ENCODE measurements around the gene PRG3.

DNA sequence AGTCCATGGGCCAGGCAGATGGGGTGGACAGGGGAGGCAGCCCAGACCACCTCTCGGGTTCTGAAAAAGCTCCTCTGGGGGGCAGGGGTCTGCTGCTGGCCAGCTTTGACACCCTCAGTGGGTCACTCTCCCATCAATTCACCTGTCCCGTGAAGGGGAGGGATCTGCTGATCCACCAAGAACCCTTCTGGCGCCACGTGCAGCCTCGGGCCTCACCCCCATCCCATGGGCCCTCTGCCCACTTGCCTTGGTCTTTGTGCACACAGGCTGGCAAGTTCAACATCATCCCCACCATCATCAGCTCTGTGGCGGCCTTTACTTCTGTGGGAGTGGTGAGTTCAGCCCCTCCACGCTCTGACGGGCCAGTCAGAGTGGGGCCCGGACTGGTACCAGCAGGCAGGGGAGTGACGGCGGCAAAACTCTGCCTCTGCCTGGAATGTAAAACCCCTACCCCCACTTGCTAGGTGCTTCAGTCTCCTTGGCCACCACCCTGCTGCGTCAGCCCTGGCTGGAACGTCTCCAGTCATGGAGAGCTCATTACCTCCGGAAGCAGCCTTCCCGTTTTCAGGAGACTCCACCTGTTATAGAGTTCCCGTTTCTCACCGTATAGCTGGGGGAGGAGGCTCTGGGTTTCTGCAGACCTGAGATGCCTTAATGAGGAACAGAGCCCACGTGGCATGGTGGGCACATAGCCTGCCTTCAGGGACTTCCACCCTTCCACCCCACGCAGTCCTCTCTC, 12.7 kb downstream of the PRG3 start:
- TF ChIP-seq, protein P1, sequence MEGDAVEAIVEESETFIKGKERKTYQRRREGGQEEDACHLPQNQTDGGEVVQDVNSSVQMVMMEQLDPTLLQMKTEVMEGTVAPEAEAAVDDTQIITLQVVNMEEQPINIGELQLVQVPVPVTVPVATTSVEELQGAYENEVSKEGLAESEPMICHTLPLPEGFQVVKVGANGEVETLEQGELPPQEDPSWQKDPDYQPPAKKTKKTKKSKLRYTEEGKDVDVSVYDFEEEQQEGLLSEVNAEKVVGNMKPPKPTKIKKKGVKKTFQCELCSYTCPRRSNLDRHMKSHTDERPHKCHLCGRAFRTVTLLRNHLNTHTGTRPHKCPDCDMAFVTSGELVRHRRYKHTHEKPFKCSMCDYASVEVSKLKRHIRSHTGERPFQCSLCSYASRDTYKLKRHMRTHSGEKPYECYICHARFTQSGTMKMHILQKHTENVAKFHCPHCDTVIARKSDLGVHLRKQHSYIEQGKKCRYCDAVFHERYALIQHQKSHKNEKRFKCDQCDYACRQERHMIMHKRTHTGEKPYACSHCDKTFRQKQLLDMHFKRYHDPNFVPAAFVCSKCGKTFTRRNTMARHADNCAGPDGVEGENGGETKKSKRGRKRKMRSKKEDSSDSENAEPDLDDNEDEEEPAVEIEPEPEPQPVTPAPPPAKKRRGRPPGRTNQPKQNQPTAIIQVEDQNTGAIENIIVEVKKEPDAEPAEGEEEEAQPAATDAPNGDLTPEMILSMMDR (IDR thresholded peaks at IDR 0.05), result no peak
- TF ChIP-seq POLR2A (IDR thresholded peaks at IDR 0.05), result no peak

Data from right lobe of liver (tissue), 4 donors.